Endothelial cell (in vitro differentiated cells): ENCODE data around the gene TECTA. TPM values are rescaled to one million over a fixed set of nuclear protein-coding genes. Genes with fewer than 3 reads are reported as not detected.

Experiments used
- DNase-seq: peaks from one replicate; pipeline ENCODE4 v3.0.0; 2021; ENCODE audit warnings: low spot score
- H3K27ac Mint-ChIP-seq: one replicate; pipeline ENCODE4 v1.8.0; 2021; ENCODE audit warnings: mixed read lengths, inconsistent platforms; ENCODE audit not compliant: unreplicated experiment
- H3K27me3 Mint-ChIP-seq: one replicate; pipeline ENCODE4 v1.8.0; 2021; ENCODE audit warnings: mild to moderate bottlenecking, moderate library complexity, mixed read lengths, inconsistent platforms; ENCODE audit not compliant: unreplicated experiment
- H3K36me3 Mint-ChIP-seq: one replicate; pipeline ENCODE4 v1.8.0; 2021; ENCODE audit warnings: mild to moderate bottlenecking, low read depth, mixed read lengths, inconsistent platforms; ENCODE audit not compliant: unreplicated experiment
- H3K4me1 Mint-ChIP-seq: one replicate; pipeline ENCODE4 v1.8.0; 2021; ENCODE audit warnings: mild to moderate bottlenecking, mixed read lengths, inconsistent platforms; ENCODE audit not compliant: unreplicated experiment
- H3K4me3 Mint-ChIP-seq: one replicate; pipeline ENCODE4 v1.8.0; 2021; ENCODE audit warnings: mild to moderate bottlenecking, mixed read lengths, inconsistent platforms; ENCODE audit not compliant: unreplicated experiment
- H3K9me3 Mint-ChIP-seq: one replicate; pipeline ENCODE4 v1.8.0; 2021; ENCODE audit warnings: mixed read lengths, inconsistent platforms; ENCODE audit not compliant: unreplicated experiment
- total RNA-seq: library from RNA; stranded (reverse); fragmentation: NEBNext Ultra II Directional; extraction: Animal tissue kit (Norgen Biotek cat#: 25700); gene quantifications from one replicate; pipeline ENCODE4 v1.2.1, GENCODE V29; 2021; ENCODE audit not compliant: unreplicated experiment
- TF ChIP-seq, protein P1 (sequence below): fragments of 200-600 bp; sonication (generic); IDR thresholded peaks from one replicate; pipeline ENCODE4 v1.5.0; 2021; ENCODE audit warnings: antibody characterized with exemption; ENCODE audit not compliant: unreplicated experiment

The TECTA gene
- total RNA-seq, 1 donor from 2014 or later: 2.2 TPM

DNA sequence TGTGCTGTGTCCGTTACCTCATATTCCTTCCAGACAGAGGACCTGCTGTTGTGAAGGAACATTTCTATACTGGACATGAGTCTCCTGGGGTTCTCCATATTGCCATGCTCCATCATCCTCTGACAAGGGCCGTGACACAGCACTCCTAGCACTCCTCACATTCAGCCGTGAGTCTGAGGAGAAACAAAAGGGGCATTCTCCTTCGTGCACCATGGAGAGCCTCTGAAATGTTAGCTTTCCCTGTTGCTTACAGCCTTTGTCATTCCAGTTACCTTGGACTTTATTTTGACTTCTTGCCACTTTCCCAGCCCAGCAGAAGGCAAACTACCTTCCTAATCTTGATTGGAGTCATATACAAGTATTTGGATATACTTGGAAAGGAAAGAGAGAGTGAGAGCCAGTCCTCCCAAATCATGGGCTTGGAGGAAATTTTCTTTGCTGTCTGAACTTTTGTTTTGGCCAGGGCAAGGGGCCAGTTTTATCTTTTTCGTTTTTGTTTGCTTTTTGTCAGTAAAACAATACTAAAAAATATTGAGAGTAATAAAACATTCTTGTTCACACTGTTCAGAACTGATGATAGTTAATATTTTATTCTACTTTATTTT is 29.1 kb upstream of the TECTA start:
- Mint-ChIP-seq H3K27ac (peak overlapping the region; percentile 9), H3K4me1 (peaks cover 10% of the 10 kb centered on the region), H3K27me3 (no peaks in the 10 kb centered on the region), H3K36me3 (peaks cover 18% of the 10 kb centered on the region), H3K9me3 (no peaks in the 10 kb centered on the region), H3K4me3 (no peak overlapping the region)
- DNase-seq: no peak
- TF ChIP-seq, protein P1, sequence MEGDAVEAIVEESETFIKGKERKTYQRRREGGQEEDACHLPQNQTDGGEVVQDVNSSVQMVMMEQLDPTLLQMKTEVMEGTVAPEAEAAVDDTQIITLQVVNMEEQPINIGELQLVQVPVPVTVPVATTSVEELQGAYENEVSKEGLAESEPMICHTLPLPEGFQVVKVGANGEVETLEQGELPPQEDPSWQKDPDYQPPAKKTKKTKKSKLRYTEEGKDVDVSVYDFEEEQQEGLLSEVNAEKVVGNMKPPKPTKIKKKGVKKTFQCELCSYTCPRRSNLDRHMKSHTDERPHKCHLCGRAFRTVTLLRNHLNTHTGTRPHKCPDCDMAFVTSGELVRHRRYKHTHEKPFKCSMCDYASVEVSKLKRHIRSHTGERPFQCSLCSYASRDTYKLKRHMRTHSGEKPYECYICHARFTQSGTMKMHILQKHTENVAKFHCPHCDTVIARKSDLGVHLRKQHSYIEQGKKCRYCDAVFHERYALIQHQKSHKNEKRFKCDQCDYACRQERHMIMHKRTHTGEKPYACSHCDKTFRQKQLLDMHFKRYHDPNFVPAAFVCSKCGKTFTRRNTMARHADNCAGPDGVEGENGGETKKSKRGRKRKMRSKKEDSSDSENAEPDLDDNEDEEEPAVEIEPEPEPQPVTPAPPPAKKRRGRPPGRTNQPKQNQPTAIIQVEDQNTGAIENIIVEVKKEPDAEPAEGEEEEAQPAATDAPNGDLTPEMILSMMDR: no peak

DNA sequence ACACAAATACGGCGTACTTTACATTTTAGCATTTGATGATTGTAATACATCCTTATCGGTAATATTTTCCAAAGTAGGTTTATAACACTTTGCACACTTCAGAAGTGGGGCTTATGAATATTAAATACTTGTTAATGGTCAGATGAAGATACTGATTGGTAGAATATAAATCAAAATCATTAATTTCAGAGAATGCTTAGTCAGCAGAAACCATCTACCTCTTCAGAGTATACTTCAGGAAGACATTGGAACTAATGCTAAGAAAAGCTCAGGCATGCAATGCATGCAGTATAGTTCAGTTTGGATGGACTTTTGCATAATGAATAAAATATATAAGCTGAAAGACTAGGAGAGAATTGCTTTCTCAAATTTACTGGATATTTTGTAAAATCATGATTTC is 19.7 kb upstream of the TECTA start:
- Mint-ChIP-seq H3K4me3 (no peak overlapping the region), H3K27ac (no peak overlapping the region), H3K9me3 (no peaks in the 10 kb centered on the region), H3K36me3 (no peaks in the 10 kb centered on the region), H3K4me1 (no peaks in the 10 kb centered on the region), H3K27me3 (no peaks in the 10 kb centered on the region)
- no peak for DNase-seq
- TF ChIP-seq, protein P1: no peak

DNA sequence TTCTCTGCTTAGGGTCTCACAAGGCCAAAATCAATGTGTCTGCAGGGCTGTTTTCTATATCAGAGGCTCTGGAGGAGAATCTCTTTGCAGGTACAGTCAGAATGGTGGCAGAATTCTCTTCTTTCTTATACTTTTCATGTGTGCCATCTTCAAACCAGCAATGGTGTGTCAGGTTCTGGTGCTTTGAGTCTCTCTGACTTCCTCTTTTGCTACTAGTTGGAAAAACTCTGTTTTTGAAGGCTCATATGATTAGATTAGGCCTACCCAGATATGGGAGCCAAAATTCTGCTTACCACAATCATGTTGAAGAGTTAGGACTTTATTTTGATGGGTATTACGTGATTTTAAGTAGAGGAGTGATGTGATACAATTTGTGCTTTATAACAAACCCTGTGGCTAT is 18.8 kb upstream of the TECTA start:
- H3K36me3 Mint-ChIP-seq: no peaks in the 10 kb centered on the region
- H3K27me3 Mint-ChIP-seq: no peaks in the 10 kb centered on the region
- H3K4me1 Mint-ChIP-seq: no peaks in the 10 kb centered on the region
- TF ChIP-seq, protein P1: no peak
- H3K27ac Mint-ChIP-seq: no peak overlapping the region
- H3K9me3 Mint-ChIP-seq: no peaks in the 10 kb centered on the region
- H3K4me3 Mint-ChIP-seq: no peak overlapping the region
- no peak for DNase-seq

DNA sequence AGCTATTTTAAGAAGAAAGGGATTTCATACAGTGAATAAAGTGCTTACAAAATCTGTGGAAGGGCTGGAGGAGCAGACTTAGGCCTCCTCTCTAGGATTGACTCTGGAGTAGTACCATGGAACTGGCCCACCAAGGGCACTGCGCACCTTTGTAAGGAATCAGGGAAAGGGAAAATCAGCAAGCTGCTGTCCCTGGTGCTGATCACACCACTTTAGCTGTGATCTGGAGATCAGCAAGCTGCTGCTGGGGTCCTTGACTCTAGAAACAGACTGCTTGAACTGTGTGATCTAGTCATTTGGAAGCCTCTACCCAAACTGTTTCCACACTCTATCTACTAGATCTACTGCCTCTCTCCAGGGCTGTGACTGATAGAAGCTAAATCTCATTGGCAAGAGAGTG is 18.4 kb upstream of the TECTA start:
- TF ChIP-seq, protein P1: no peak
- Mint-ChIP-seq H3K4me3 (no peak overlapping the region), H3K27ac (no peak overlapping the region), H3K27me3 (no peaks in the 10 kb centered on the region), H3K4me1 (no peaks in the 10 kb centered on the region), H3K36me3 (no peaks in the 10 kb centered on the region), H3K9me3 (no peaks in the 10 kb centered on the region)
- peak; percentile 27 for DNase-seq

DNA sequence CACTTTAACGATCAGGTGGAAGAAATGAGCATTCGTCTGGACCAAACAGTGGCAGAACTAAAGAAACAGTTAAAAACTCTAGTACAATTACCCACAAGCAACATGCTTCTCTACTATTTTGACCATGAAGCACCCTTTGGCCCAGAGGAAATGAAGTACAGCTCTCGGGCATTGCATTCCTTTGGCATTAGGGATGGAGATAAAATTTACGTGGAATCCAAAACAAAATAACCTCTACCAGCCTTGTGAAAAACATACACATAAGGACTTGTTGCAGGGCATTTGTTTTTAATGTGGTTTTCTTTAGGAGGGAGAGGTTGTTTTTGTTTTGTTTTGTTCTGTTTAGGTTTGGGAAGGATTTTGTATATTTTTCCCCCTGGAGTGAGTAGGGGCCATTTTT is 14.2 kb upstream of the TECTA start:
- H3K4me1 Mint-ChIP-seq: no peaks in the 10 kb centered on the region
- H3K27ac Mint-ChIP-seq: no peak overlapping the region
- H3K27me3 Mint-ChIP-seq: no peaks in the 10 kb centered on the region
- TF ChIP-seq, protein P1: no peak
- no peak overlapping the region for H3K4me3 Mint-ChIP-seq
- H3K9me3 Mint-ChIP-seq: no peaks in the 10 kb centered on the region
- no peak for DNase-seq
- H3K36me3 Mint-ChIP-seq: peaks cover 3% of the 10 kb centered on the region
